Kidney (tissue), 14 donors: ENCODE results near the gene KATNIP. TPM values are rescaled to one million over a fixed set of nuclear protein-coding genes. Genes with fewer than 3 reads are reported as not detected.

Source experiments
- DNase-seq, 5 donors: peaks; one replicate each; pipeline ENCODE4 v3.0.0-alpha.2; 2013 to 2020
- FAIRE-seq: peaks from 2 replicates; lab custom pipeline; 2012; peaks lifted over from hg19 to GRCh38; lab: Jason Lieb, UNC
- H3K27ac ChIP-seq, 2 donors: one replicate each; pipeline ENCODE4 v1.7.0; 2013; ENCODE audit warnings: low read depth in 2 of 2, low read length in 2 of 2, inconsistent platforms in 1 of 2
- H3K27me3 ChIP-seq: one replicate; pipeline ENCODE4 v1.7.1; 2013; ENCODE audit warnings: low read length, inconsistent platforms; ENCODE audit not compliant: control insufficient read depth, insufficient read depth
- H3K36me3 ChIP-seq, 3 donors: one replicate each; pipeline versions ENCODE4 v1.7.0 to v1.7.1; 2013; ENCODE audit warnings: low read length in 3 of 3, control low read depth in 1 of 3, inconsistent platforms in 1 of 3; ENCODE audit not compliant: insufficient read depth in 3 of 3, control insufficient read depth in 2 of 3
- H3K4me1 ChIP-seq, 3 donors: one replicate each; pipeline versions ENCODE4 v1.7.0 to v1.7.1; 2013; ENCODE audit warnings: low read length in 3 of 3, inconsistent platforms in 1 of 3, low read depth in 1 of 3; ENCODE audit not compliant: control insufficient read depth in 2 of 3, insufficient read depth in 2 of 3
- H3K4me3 ChIP-seq, 3 donors: one replicate each; pipeline versions ENCODE4 v1.7.0 to v1.8.1; 2013; ENCODE audit warnings: low read length in 3 of 3, control low read depth in 1 of 3, inconsistent platforms in 1 of 3
- H3K9ac ChIP-seq, 3 donors: one replicate each; pipeline versions ENCODE4 v1.7.0 to v1.7.1; 2013; ENCODE audit warnings: low read length in 3 of 3, control low read depth in 1 of 3, inconsistent platforms in 1 of 3
- H3K9me3 ChIP-seq, 3 donors: one replicate each; pipeline versions ENCODE4 v1.7.0 to v1.7.1; 2013; ENCODE audit warnings: low read length in 3 of 3, control low read depth in 1 of 3, inconsistent platforms in 1 of 3; ENCODE audit not compliant: control insufficient read depth in 2 of 3, insufficient read depth in 1 of 3
- CTCF ChIP-seq: IDR thresholded peaks from 3 replicates; pipeline ENCODE4 v1.5.1; 2012; ENCODE audit warnings: mild to moderate bottlenecking, moderate library complexity, borderline replicate concordance; ENCODE audit not compliant: insufficient read depth; ENCODE audit errors: extremely low read depth
- intact Hi-C: fragments of 100-400 bp; cut with DNase I; formaldehyde crosslinking; loops from one replicate; pipeline ENCODE4 v1.11.1; 2022
- polyA plus RNA-seq: library from polyadenylated mRNA; stranded (reverse); fragments of 350-450 nt; fragmentation: Illumina TruSeq; extraction: RNeasy Lipid Tissue Mini Kit (QIAGEN cat#74804); gene quantifications from one replicate; pipeline ENCODE4 v1.2.3, GENCODE V29; 2014; ENCODE audit warnings: low read depth, low replicate concordance; ENCODE audit not compliant: insufficient read depth
- total RNA-seq: library from RNA; stranded (reverse); fragmentation: NEBNext Ultra II Directional; extraction: Animal tissue kit (Norgen Biotek cat#: 25700); gene quantifications from one replicate; pipeline ENCODE4 v1.2.1, GENCODE V29; 2021
- donor health status: control.
- donor health status: control.
- donor health status: control.
- donor health status: control.
- donor health status: control.
- donor health status: DM: yes; HTN: yes; CAD: no.
- donor health status: Normal renal cell carcinoma (clear cell type).

KATNIP gene
- total and polyA plus RNA-seq, 2 donors from 2014 or later = 4.0 to 40.2 TPM

DNA sequence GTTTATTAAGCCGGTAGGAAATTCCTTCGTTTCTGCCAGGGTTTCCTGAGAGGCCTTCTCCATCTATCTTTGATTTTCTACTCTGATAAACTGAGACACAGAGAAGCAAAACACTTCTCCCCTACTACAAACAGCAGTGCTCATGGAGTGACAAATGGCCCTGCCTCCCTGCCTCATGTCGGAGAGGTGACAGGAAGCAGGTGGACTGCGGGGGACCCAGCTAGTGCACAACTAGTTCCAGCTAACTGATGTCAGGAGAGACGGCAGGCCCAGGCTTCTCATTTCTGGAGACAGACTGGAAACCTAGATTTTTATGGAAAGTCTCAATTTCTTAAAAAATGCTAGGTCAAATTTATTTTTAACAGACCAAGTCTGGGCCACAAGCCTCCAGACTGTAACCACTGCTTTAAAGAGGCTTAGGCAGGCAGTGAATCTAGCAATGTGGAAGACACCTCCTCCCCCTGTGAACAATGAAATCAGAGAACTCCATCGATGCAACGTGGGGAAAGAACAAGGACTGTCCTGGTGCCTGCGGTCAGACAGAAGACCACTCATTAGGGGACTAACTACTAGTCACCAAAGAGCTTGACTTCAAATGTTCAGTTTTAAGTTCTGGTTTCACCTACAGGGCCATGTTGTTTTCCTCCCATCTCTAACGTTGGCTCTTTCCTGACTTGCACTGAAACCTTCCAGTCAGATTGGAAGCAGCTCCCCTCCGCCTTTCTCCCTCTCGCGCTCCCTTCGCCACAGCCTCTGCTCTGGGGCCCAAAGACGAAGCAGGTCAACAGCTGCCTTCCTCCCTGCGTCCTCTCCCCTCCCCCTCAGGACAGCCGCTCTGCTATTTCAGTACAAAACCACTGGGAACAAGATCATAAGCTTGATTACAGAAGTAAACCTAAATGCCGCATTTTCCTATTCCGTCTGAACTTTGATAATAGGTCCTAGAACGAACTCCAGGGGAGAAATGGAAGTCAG lies 17.8 kb upstream of the KATNIP start:
- Histone ChIP-seq H3K36me3 (peaks cover 16 to 59% (median 44%) of the 10 kb centered on the region in 3 donors), H3K4me1 (peaks cover 0 to 3% (median 0%) of the 10 kb centered on the region in 3 donors), H3K4me3 (no peak overlapping the region), H3K9me3 (no peaks in the 10 kb centered on the region), H3K27me3 (no peaks in the 10 kb centered on the region), H3K27ac (no peak overlapping the region), H3K9ac (no peak overlapping the region)
- no peak for TF ChIP-seq CTCF
- intact Hi-C loops = no loop called here
- peak in 3 of 5 donors; percentile 49 to 53 (median 52) for DNase-seq
- FAIRE-seq = no peak

DNA sequence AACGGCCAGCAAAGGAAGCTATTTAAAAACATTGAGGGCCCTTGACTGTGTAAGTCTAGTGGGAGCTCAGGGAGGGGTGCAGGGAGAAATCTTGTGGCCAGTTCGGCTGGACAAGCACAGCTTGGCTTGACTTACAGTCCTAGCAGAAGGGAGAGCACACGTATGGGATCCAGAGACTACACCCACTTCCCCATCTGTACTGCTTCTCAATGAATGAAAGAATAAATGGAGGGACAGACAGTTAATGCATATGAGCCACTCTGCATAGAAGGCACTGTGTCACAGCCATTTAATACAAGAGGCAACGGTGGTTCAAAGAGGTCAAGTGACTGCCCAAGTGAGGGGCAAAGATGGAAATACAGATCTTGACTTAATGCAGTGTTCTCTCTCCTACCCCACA lies 15.7 kb upstream of the KATNIP start:
- no peak overlapping the region for H3K27ac ChIP-seq
- intact Hi-C loops = no loop called here
- no peak for FAIRE-seq
- no peak for TF ChIP-seq CTCF
- no peak for DNase-seq
- H3K9ac ChIP-seq = no peak overlapping the region
- peaks cover 0 to 3% (median 0%) of the 10 kb centered on the region in 3 donors for H3K4me1 ChIP-seq
- peaks cover 9 to 59% (median 39%) of the 10 kb centered on the region in 3 donors for H3K36me3 ChIP-seq
- no peaks in the 10 kb centered on the region for H3K9me3 ChIP-seq
- no peaks in the 10 kb centered on the region for H3K27me3 ChIP-seq
- no peak overlapping the region for H3K4me3 ChIP-seq

DNA sequence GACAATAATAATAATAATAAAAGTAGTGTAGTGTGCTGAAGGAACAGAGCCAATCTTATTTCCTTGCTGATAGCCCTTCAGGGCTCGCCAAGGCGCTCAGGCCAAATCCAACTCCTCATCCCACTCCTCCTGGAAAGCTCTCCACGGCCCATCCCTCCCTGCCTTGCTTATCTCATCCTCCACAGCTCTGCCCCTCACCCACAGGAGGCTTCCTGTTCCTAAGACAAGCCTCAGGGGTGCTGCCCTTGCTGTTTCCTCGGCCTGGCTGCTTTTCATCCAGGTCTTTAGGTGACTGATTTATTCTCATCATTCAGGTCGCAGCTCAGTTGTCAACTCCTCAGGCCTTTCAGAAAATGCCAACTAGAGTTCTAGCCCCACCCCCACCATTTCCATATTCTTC lies 11.4 kb upstream of the KATNIP start:
- FAIRE-seq = no peak
- Histone ChIP-seq H3K9me3 (no peaks in the 10 kb centered on the region), H3K9ac (no peak overlapping the region), H3K4me3 (no peak overlapping the region), H3K4me1 (no peaks in the 10 kb centered on the region), H3K27me3 (no peaks in the 10 kb centered on the region), H3K36me3 (peaks cover 10 to 56% (median 40%) of the 10 kb centered on the region in 3 donors), H3K27ac (no peak overlapping the region)
- DNase-seq = peak in 1 of 5 donors; percentile 17
- no peak for TF ChIP-seq CTCF
- intact Hi-C loops = no loop called here
